HG02870 (cell line): Measurements from ENCODE around the gene KLHDC8A.

Experiments used
- ATAC-seq: cut with Tn5 transposase; IDR thresholded peaks from one replicate; pipeline ENCODE4 v1.9.1; 2021; ENCODE audit warnings: mild to moderate bottlenecking, moderate library complexity; ENCODE audit not compliant: unreplicated experiment

Gene KLHDC8A

DNA sequence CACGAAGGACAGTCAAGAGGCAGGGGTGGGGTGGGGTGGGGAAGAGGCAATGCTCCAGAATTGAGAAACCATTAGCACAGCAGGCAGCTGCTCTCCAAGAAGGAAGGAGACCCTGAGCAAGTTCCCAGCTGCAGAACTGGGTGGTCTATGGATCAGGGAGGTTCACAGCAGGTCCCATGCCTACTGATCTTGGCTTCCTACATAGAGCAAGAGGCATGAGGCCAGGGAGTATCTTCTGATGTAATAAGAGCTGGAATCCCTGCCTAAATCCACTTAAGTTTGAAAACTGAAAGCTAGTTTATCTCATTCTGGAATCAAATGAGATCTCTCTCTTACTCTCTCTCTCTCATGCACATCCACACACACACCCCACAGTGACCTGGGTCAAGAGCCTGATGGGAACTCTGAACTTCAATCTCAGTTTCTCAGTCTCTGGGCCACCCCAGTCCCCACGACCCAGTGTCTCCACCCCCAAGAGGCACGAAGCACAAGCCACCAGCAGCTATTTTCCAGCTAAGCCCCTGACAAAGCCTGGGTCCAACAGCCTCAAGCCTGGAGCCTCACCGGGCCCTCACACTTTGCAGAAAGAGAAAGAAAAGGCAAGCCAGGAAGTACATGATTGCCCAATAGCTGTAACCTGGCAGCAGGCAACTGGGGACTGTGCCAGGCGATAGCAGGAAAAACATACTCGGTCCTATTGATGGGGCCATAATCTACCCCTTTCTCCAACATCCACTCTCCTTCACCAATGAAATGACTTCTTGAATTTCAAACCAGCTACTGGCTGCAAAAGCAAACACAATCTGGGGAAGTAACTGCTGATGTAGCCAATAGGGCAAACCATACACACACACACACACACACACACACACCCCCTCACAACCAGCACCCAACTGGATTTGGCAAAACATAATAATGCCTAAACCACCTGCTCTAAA, 37.4 kb downstream of the KLHDC8A start:
- no peak for ATAC-seq

DNA sequence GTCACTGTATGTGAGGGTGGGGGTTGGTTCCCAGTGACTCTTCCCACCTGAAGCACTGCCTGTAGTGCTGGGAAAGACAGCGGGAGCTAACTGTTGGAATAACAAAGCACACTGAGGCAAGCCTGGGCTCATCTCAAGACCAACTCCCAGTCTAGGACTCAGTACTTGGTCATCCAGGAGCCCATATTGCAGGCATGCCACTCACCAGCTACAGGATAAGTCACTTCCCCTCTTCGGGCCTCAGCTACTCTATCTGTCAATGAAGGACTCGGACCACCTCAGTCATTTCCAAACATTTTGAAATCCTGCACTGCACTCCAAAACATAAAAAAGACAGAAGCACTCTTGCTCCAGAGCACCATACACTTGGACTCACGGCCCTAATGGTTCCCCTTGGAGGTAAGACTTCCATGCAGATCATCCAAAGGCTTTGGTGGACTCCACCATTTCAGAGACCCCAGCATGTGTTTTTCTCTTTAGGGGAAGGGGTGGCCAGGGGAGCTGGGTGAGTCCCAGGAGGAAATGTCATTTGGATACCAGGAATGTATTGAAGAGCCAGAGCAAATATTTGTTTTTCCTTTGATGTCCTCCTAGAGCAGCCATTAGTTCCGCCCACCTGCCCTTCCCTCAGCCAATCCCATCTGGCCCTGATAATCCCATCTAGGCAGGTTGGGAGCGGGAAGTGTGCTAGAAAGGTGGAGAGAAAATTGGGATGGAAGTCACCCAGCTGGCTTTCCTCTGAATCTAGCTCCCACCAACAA, 38.3 kb downstream of the KLHDC8A start:
- no peak for ATAC-seq

DNA sequence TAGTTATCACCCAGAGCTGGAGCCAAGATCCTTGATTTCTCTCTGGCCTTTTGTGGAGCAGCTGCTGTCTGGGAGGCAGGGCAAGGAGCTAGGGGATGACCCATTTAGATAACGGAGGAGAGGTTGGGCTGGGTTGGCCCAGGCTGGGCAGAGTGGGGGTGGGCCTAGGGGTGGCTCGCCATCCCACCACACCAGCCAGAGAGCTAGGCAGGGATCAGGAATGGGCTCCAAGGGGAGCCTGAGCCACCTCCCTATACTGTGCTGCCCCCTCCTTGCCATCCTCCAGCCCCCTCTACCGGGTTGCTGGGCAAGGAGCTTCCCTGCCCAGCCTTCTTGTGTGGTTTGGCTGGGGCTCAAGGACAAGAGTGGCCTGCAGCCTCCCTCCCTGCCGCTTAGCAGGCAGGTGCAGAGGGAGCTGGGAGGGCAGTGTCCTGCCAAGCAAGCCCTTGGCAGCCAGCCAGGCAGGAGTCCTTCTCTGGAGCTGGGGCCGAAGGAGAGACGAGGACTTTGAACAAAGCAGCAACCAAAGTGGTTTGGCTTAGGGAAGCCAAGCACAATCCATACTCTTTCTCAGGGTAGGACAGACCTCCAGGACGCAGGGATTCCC, 39.3 kb downstream of the KLHDC8A start:
- no peak for ATAC-seq

DNA sequence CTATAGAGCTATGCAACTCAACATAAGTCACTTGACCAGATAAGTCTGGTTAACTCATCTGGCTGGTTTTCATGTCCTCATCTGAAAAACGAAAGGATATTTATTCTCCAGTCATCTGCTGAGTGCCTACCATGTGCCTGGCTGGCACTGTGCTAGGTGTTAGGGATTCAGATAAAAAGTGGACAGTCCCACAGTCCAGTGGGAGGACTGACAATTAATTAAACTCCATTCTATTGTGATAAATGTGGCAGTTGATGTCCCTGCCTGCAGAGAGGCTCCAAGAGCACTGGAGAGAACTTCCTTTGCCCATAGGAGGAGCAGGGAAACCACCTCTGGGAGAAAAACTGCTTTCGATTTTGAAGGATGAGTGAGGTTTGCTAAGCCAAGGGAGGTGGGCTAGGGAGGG, 40.6 kb downstream of the KLHDC8A start:
- ATAC-seq = no peak

DNA sequence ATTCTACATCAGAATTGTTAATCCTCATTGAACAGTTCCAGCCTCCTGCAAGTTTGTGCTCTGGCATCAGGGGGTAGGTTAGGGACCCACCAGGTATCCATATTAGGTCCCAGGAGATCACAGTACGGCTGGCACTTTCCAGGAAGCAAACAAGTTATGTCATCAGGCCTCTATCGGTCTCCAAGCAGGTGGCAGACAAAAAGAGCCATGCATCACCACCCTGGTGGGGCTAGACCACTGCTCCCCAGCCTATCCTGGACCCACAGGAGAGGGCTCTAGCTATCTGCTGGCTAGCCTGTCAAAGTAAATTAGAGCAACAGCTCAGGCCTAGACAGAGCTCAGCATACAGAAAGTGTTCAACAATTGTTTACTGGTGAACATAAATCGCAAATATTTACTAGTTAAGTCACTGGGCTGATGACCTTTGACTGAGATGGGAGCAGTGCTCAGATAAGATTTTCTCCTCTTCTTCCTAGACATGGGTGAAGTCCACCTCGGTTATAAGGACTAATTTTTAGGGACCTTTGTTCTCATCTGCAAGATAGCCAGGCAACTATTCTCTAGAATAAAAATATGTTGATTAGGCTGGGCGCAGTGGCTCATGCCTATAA, 41.6 kb downstream of the KLHDC8A start:
- ATAC-seq = no peak

DNA sequence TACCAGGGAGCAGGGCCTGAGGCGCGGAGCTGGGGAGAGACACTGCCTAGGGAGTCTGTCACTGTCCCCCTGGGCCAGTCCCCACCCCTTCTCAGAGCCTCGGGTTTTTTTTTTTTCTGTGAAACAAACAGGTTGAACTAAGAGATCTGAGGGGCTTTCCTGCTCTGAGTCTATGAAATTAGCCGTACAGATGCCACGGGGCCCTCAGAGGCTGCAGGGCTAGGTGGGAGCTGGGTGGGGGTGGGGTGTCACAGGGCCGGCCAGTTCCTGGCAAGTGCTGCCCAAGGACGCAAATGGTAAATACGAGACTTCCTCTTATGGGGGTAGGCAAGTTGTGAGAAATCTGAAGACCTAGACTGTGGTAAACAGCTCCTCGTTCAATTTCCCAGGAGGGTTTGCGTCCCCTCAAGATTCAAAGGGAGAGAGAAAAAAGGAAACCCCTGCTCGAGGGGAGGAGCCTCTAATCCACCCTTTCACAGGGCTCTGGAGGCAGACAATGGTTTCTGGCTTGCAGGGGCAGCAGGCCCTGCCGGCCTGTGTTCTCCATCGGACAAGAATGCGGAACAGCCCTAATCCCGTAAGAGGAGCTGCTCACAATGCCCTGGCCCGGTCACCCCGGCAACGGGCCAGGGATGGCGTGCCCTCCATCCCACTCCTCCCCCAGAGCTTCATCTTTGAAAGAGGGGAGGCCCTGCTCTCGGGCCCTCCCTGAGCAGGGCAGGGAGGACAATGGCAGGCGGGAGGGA, 43.0 kb downstream of the KLHDC8A start:
- no peak for ATAC-seq

DNA sequence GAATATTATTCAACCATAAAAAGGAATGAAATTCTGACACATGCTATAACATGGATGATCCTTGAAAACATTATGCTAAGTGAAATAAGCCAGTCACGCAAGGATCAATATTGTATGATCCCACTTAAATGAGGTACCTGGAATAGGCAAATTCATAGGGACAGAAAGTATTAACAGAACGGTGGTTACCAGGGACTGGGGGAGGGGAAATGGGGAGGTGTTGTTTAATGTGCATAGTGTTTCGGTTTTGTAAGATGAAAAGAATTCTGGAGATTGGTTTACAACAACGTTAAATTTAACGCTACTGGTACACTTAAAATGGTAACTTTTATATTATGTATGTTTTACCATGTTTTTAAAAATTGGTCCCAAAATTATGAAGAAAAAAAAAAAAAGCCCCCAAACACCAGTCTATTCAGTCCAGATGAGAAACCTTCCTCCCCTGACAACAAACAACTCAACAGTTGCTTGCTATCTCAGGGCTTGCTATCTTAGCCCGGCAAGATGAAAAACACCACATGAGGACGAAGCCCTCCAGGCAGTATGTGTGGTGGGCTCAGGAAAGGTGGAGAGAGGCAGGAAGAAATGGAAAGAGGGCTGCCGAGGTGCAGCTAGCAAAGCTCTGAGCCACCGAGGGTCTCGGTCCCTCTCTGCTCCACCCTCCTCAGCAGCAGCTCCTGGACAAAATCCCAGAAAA, 43.7 kb downstream of the KLHDC8A start:
- no peak for ATAC-seq

DNA sequence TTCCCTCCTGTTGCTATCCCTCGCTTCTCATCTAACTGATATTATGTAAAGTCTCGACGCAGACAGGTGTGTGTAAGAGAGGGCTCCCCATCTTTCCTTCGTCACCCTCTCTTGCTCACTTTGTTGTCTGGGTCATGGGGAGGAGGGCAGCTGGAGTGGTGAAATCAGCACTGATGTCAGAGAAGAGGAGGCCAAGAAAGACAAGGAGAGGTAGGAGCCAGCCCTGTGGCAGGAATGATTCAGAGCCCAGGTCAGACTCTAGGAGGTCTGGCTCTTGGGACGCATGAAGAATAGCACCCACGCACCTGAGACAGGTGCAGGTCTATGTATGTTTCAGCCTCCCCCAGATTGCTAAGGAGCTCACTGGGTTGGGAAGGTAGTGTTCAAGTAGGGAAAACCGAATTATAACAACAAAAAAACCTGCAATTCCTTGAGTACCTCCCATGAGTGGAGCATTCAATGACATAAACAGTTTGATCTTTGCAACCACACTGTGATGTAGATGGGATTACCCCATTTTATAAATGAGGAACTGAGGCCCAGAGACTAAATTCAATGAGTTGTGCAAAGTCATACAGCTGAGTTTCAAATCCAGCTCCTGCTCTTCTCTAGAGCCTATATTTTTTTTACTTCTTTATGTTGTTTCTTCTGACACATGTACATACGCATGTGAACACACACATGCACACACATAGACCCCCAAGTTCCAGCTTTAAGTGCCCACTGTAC, 45.6 kb downstream of the KLHDC8A start:
- ATAC-seq = no peak

DNA sequence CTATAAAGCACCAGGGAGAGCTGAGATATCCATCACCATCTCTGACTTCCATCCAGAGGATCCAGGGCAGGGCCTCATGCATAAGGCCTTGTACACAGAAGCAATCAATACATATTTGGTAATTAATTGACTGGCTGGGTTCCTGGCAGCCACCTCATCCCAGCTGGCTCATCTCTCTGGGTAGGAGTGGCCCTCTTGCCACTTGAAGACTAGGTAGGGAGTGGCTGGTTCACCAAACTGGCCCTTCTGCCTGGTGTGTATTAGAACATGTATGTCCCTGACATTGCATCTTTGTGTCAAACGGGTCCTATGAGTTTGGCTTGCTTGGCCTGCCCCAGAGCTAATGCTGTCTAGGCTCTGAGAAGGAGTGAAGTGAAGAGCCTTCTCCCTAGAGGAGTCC, 47.0 kb downstream of the KLHDC8A start:
- no peak for ATAC-seq

DNA sequence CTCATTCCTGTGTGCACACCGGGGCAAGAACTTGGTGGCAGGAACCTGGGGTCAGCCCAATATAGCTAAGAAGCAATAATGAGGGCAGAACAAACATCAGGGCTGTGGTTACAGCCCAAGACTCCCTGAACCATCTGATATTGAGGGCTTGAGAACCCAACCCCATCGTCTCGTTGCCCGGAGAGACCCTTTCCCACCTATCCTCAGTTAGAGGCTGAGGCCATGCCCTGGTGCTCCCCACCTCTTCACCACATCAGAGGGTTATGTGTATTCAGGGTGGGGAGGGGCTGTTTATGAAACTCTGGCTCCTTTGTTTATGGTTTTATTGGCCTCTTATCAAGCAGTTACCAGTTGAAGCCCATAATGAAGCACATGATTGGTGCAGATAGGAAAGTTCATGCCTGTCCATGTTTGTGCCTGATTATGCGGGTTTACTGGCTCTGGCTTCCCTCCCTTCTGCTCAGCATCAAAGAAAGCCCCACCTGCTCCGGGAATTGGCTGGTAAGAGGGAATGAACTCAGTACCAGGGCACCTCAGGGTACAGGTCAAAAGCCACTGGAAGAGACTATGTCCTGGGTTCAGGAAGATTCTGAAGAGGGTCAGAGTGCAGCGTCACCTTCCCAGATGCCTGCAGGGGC, 49.7 kb downstream of the KLHDC8A start:
- no peak for ATAC-seq

DNA sequence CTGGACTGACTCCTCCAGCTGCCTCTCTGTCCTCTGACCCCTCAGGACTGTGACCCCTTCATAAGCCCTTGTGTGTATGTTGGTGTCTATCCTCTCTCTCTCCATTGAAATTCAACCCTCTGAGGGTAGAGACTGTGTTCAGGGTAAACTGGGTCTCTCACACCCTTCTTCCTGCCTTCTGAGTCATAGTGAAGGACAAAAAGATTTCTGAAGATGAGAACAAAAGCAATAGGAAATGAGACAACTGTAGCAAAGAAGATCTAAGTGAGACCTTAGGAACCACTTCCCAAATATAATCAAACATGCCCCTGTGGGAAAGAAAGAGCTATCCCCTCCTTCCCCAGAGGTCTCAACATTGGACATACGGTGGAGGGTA, 52.0 kb downstream of the KLHDC8A start:
- ATAC-seq = no peak

DNA sequence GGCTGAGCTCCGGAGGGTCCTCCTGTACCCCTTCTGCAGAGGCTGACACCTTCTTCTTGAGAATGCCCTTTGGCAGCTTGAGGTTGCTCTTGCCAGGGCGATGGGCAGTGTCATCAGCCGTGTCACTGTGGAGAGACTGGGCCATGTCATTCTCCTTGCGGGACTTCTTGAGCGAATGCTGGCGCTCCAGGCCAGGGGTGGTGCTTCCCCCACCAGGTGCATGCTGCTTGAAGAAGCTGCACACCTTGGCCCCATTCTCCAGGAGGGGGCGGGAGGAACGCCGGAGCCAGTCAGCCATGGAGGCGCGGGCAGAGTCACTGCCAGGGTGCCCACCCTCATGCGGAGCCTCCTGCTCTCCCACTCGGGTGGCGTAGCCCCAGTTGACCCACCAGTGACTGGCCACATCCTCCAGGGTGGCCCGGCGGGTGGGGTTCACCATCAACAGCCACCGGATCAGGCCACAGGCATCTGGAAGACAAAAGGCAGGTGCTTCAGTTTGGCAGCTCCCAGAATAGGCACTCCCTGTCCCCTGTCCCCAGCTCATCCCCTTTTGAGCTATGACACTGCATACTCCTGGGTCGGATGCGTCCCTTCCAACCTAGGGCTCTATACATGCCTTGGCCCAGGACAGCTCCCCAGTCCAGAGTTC, 52.6 kb downstream of the KLHDC8A start:
- no peak for ATAC-seq

DNA sequence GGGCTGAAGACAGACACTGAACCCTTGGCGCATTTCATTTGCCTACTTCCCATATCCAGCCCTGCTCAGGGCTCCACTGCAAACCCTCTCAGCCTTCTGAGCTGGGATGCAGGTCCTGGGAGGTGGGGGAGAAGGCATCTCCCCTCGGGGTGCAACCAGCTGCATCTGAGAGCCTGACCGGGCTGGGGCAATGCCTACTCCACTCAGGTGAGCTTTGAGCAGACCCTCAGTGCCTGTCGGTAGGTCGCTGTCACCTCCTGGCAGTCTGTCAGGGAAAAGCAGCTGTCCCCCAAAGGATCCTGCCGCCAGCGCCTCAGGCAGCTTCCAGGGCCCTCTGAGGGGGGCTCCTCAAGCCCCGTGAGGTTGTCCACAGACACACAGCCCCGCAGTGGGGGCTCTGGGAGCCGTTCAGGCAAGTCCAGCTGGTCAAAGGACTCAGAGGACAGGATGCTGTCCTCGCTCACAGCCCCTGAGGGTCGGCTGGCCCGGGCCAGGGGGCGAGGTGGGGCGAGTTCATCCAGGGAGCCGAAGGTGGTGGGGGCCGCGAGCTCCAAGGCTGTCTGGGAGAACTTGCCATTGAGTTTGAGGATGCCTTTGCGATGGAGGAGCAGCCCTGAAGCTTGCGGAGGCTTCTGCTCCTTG, 53.4 kb downstream of the KLHDC8A start:
- ATAC-seq = no peak

DNA sequence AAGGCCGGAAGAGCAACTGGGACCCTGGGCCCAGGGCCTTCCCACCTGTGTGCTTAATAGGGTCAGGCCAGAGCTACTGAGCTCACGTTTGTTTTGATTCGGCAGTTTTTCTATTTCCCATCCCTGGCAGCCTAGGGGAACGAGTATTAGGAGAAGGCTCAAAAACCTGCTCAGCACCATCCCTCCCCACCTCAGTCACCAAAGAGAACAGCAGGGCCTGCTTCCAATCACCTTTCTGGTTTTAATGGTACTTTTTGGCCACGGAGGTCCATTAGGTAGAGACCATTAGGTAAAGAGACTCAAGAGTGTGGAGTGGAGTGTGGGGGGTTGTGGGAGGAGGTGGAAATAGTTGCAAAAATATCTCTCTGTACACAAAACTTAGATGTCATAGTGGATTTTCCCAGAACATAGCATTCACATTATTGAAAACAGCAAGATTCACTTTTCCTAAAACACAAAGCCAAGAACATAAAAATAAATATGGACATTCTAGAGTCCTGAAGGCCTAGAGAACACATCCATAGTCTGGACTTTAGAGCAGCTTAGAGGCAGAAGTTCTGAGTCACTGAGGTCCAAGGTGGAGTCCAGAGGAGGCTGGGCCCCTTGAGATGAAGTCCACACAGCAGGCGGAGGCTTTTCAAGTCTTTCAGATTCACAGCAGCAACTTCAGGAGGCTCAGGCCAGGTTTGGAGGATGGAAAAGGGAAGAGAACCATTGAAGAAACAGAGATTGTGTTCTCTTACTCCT, 54.7 kb downstream of the KLHDC8A start:
- ATAC-seq = no peak

DNA sequence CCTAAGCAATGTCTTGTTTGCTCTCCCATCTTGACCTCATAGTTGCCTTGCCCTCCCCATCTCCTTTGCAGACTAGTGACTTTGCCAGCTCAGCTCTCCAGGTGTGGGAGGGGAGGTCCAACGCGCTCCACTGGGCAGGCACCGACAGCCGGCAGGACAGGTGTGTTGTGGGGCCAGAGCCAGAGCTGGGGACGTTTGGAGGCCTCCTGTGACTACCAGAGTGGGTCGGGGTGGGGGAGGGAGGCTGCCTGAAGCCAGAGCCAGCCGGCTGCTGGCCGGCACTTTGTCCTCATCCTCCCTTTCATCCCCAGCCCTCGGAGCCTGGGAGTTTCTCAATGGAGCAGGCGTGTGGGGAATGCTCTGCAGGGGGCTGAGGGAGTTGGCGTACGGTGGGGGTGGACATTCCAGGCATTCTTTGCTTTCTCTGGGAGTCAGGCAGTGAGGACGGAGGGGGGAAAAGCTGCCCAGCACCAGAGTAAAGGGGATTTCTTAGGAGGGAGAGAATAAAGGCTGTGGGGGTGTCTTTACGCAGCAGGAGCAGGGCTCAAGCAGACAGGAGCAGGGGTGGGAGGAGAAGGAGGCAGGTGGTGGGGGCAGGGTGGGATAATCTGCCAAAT, 55.4 kb downstream of the KLHDC8A start:
- no peak for ATAC-seq

DNA sequence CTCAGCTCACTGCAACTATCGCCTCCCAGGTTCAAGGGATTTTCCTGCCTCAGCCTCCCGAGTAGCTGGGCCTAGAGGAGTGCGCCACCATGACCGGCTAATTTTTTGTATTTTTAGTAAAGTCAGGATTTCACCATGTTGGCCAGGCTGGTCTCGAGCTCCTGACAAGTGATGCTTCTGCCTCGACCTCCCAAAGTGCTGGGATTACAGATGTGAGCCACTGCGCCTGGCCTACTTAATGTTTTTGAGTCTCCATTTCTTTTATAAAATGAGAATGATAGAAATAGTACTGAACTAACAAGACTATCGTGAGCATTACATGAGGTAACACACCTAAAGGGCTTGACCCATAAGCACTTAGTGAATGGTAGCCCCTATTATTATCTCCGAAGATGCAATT, 56.6 kb downstream of the KLHDC8A start:
- ATAC-seq = no peak
